Keratinocyte (primary cell): ENCODE results near the gene RANBP2. TPM values are rescaled to one million over a fixed set of nuclear protein-coding genes. Genes with fewer than 3 reads are reported as not detected.

Source experiments
- DNase-seq: peaks from one replicate; pipeline ENCODE4 v3.0.0-alpha.2; 2011; ENCODE audit warnings: low read depth, missing footprints, low spot score
- FAIRE-seq: peaks from 2 replicates; lab custom pipeline; 2011; peaks lifted over from hg19 to GRCh38; lab: Jason Lieb, UNC
- H2AFZ ChIP-seq: 2 replicates; pipeline ENCODE4 v1.6.0; 2012; ENCODE audit warnings: low read length, control low read depth, inconsistent platforms; ENCODE audit not compliant: control insufficient read depth
- H3K27ac ChIP-seq: 2 replicates; pipeline ENCODE4 v1.5.1; 2011; ENCODE audit warnings: low read length; ENCODE audit not compliant: control insufficient read depth, insufficient read depth
- H3K27me3 ChIP-seq: 3 replicates; pipeline ENCODE4 v1.6.0; 2011; ENCODE audit warnings: low read length; ENCODE audit not compliant: control insufficient read depth, insufficient read depth; ENCODE audit errors: extremely low read depth
- H3K36me3 ChIP-seq, 2 experiments: 2 replicates in 1 of 2; 3 replicates in 1 of 2; pipeline ENCODE4 v1.5.1; 2011; ENCODE audit warnings: low read length in 2 of 2, mild to moderate bottlenecking in 1 of 2; ENCODE audit not compliant: control insufficient read depth in 2 of 2, insufficient read depth in 2 of 2; ENCODE audit errors: extremely low read depth in 1 of 2
- H3K4me1 ChIP-seq: 3 replicates; pipeline ENCODE4 v1.5.1; 2011; ENCODE audit warnings: low read length; ENCODE audit not compliant: control insufficient read depth, insufficient read depth; ENCODE audit errors: extremely low read depth
- H3K4me2 ChIP-seq: 3 replicates; pipeline ENCODE4 v1.6.0; 2011; ENCODE audit warnings: low read depth, low read length; ENCODE audit not compliant: control insufficient read depth, insufficient read depth; ENCODE audit errors: extremely low read depth
- H3K4me3 ChIP-seq, 3 experiments: fragments of 200-600 bp in 1 of 3; sonication (generic) in 1 of 3; 2 replicates in 2 of 3; 3 replicates in 1 of 3; pipeline ENCODE4 v1.5.1; 2011 to 2016; ENCODE audit warnings: low read length in 3 of 3, mild to moderate bottlenecking in 3 of 3, control low read depth in 2 of 3, inconsistent platforms in 1 of 3, low read depth in 1 of 3, mixed read lengths in 1 of 3, mixed run types in 1 of 3, moderate library complexity in 1 of 3; ENCODE audit not compliant: control insufficient read depth in 2 of 3, insufficient read depth in 2 of 3; ENCODE audit errors: extremely low read depth in 1 of 3
- H3K79me2 ChIP-seq: 2 replicates; pipeline ENCODE4 v1.6.0; 2012; ENCODE audit warnings: low read length; ENCODE audit not compliant: control insufficient read depth, insufficient read depth
- H3K9ac ChIP-seq: 3 replicates; pipeline ENCODE4 v1.6.0; 2011; ENCODE audit warnings: low read length; ENCODE audit not compliant: control insufficient read depth, insufficient read depth; ENCODE audit errors: extremely low read depth
- H3K9me1 ChIP-seq: 3 replicates; pipeline ENCODE4 v1.6.0; 2011; ENCODE audit warnings: low read length; ENCODE audit not compliant: control insufficient read depth, insufficient read depth; ENCODE audit errors: extremely low read depth
- H3K9me3 ChIP-seq: 2 replicates; pipeline ENCODE4 v1.5.1; 2012; ENCODE audit warnings: low read depth, low read length; ENCODE audit not compliant: control insufficient read depth
- H4K20me1 ChIP-seq: 3 replicates; pipeline ENCODE4 v1.6.0; 2011; ENCODE audit warnings: low read length; ENCODE audit not compliant: control insufficient read depth, insufficient read depth; ENCODE audit errors: extremely low read depth
- EZH2 ChIP-seq: IDR thresholded peaks from one replicate; pipeline ENCODE4 v1.6.1; 2012; ENCODE audit warnings: inconsistent platforms, mild to moderate bottlenecking, low read length, moderate library complexity
- dilution Hi-C: fragments of 300-500 bp; cut with MboI; formaldehyde crosslinking; loops from one replicate; pipeline ENCODE4 v1.7.0; 2020; ENCODE audit warnings: low sequenced_read_pairs; ENCODE audit not compliant: extremely low pct_ligation_motif_present
- polyA plus RNA-seq, 5 experiments: library from polyadenylated mRNA; depleted of rRNA in 3 of 5; stranded (reverse) in 3 of 5; stranded (forward) in 1 of 5; unstranded in 1 of 5; fragments of >200 nt; gene quantifications; 1 replicate in 1 of 5; 2 replicates in 3 of 5; 3 replicates in 1 of 5; pipeline versions ENCODE4 v1.2.1 to v1.2.3, GENCODE V29; 2011 to 2012; ENCODE audit warnings: missing spikeins in 2 of 5, low read depth in 1 of 5, low replicate concordance in 1 of 5
- TF ChIP-seq, protein P1 (sequence below), 3 experiments: IDR thresholded peaks in 1 of 3; conservative IDR thresholded peaks in 1 of 3; optimal IDR thresholded peaks in 1 of 3; 2 replicates in 2 of 3; 3 replicates in 1 of 3; pipeline versions ENCODE3 to v1.5.1; 2011; ENCODE audit warnings: low read length in 3 of 3, mild to moderate bottlenecking in 3 of 3, moderate library complexity in 2 of 3, control low read depth in 1 of 3, inconsistent platforms in 1 of 3; ENCODE audit not compliant: insufficient read depth in 2 of 3; ENCODE audit errors: extremely low read depth in 1 of 3

RANBP2 gene
- polyA plus RNA-seq, 1 donor (not counting 4 experiments of a cell fraction or from before 2014, with no cell fraction given): 27.4 TPM

DNA sequence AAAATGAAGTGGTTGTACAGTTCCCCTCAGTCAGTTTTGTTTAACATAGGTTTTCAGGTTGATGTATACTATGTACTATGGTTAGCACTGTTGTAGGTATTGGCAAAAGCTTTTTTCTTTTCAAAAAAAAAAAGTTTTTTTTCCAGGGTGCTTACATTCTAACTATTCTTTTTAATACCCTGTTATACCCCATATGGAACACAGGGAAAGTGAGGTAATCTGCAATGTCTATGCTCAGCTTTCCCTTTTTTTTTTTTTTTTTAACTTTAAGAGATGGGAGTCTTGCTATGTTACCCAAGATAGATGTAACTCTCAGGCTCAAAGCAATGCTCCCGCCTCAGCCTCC is 66.7 kb downstream of the RANBP2 start:
- FAIRE-seq: no peak
- peak overlapping the region; percentile 86 for H2AFZ ChIP-seq

DNA sequence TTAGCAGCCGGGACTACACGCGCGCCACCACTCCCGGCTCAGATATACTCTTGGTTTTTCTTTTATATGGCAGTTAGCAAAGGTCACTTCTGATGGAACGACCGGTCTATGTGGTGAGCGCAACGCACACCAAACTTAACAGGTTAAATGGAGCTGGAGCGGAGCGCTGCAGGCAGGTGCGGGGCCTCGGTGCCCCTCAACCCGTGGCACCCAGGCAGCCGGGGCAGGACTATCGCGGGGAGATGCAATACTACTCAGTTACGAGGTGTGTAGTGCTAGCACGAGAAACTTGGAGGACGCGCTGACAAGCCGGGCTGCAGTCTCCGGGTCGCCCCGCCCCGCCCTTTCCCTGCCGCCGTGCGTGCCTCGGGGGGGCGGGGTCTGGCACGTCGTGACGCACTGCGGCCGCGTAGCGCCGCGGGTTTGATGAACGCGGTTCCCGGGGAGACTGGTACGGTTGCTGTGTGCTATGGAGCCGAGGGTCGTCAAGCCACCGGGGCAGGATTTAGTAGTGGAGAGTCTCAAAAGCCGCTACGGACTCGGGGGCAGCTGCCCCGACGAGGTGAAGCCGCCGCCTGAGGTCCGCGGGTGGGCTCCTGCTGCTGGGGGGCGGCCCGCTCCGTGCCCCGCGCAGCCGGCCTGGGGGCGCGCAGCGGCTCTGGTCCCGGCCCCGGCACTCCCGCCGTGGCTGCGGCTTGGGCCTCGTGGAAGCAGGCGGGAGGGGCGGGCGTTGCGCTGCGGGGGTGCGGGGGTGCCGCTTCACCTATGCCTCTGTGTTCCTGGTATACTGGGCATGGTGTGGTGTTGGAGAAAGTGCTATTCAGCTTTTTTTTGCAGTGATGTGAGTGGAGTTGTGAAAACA is 67.3 kb downstream of the RANBP2 start, which contains the start of gene CCDC138:
Gene CCDC138, plus strand, starts transcription at position 418 of the 862 bp plus-strand sequence. Its CDS starts 52 bp downstream, at position 470.
- Histone ChIP-seq H3K4me2 (peak within 1 kb of the TSS; percentile 98), H3K79me2 (peaks cover 7% of the 10 kb centered on the region), H3K9me1 (no peaks in the 10 kb centered on the region), H3K36me3 (peaks cover 2 to 14% of the 10 kb centered on the region in 2 experiments), H3K27me3 (no peaks in the 10 kb centered on the region), H3K4me1 (peaks cover 6% of the 10 kb centered on the region), H2AFZ (peak within 1 kb of the TSS; percentile 86), H3K9me3 (no peaks in the 10 kb centered on the region), H4K20me1 (peaks cover 3% of the 10 kb centered on the region), H3K9ac (peak within 1 kb of the TSS; percentile 87), H3K27ac (peak within 1 kb of the TSS; percentile 73), H3K4me3 (peak within 1 kb of the TSS; percentile 68 to 89 (median 88))
- TF ChIP-seq EZH2: no peak
- TF ChIP-seq, protein P1, sequence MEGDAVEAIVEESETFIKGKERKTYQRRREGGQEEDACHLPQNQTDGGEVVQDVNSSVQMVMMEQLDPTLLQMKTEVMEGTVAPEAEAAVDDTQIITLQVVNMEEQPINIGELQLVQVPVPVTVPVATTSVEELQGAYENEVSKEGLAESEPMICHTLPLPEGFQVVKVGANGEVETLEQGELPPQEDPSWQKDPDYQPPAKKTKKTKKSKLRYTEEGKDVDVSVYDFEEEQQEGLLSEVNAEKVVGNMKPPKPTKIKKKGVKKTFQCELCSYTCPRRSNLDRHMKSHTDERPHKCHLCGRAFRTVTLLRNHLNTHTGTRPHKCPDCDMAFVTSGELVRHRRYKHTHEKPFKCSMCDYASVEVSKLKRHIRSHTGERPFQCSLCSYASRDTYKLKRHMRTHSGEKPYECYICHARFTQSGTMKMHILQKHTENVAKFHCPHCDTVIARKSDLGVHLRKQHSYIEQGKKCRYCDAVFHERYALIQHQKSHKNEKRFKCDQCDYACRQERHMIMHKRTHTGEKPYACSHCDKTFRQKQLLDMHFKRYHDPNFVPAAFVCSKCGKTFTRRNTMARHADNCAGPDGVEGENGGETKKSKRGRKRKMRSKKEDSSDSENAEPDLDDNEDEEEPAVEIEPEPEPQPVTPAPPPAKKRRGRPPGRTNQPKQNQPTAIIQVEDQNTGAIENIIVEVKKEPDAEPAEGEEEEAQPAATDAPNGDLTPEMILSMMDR (optimal IDR thresholded peaks at IDR 0.05 in 1 of 3, IDR thresholded peaks at IDR 0.05 in 1 of 3, conservative IDR thresholded peaks at IDR 0.05 in 1 of 3; ENCODE audit: extremely low read depth in 1 of 3, insufficient read depth in 2 of 3, low read length in 3 of 3): no peak
- dilution Hi-C loops: no loop called here
- FAIRE-seq (peak; percentile 48), DNase-seq (no peak)

More for the DNA sequence above, 66.7 kb downstream of the RANBP2 start:
- TF ChIP-seq EZH2: no peak
- TF ChIP-seq, protein P1 (optimal IDR thresholded peaks at IDR 0.05 in 1 of 3, IDR thresholded peaks at IDR 0.05 in 1 of 3, conservative IDR thresholded peaks at IDR 0.05 in 1 of 3; ENCODE audit: extremely low read depth in 1 of 3, insufficient read depth in 2 of 3, low read length in 3 of 3): no peak
- H3K9me3 ChIP-seq: no peaks in the 10 kb centered on the region
- H3K79me2 ChIP-seq: peaks cover 7% of the 10 kb centered on the region
- peak overlapping the region; percentile 73 for H3K27ac ChIP-seq
- H3K9ac ChIP-seq: peak overlapping the region; percentile 87
- no peak for DNase-seq
- no peaks in the 10 kb centered on the region for H3K9me1 ChIP-seq
- dilution Hi-C loops: no loop called here
- H3K36me3 ChIP-seq: peaks cover 2 to 14% of the 10 kb centered on the region in 2 experiments
- peak overlapping the region; percentile 68 to 89 (median 88) for H3K4me3 ChIP-seq
- no peaks in the 10 kb centered on the region for H3K27me3 ChIP-seq
- H3K4me1 ChIP-seq: peaks cover 6% of the 10 kb centered on the region
- H3K4me2 ChIP-seq: peak overlapping the region; percentile 98
- H4K20me1 ChIP-seq: peaks cover 3% of the 10 kb centered on the region
